Neuron (in vitro differentiated cells): ENCODE data around the gene XAGE2.
"Not testable (repeated sequence)": the region's sequence is repeated elsewhere in the genome, so short reads cannot be mapped to it uniquely, and the experiment has no call there.

Experiments
- H2AFZ ChIP-seq: one replicate; pipeline ENCODE4 v1.6.1; 2013; ENCODE audit warnings: low read depth, mild to moderate bottlenecking, inconsistent platforms, low read length, moderate library complexity
- H3K27me3 ChIP-seq: one replicate; pipeline ENCODE4 v1.6.1; 2013; ENCODE audit warnings: low read length; ENCODE audit not compliant: insufficient read depth
- H3K36me3 ChIP-seq: one replicate; pipeline ENCODE4 v1.6.1; 2013; ENCODE audit warnings: low read length; ENCODE audit not compliant: insufficient read depth
- H3K4me1 ChIP-seq: one replicate; pipeline ENCODE4 v1.6.1; 2013; ENCODE audit warnings: low read length; ENCODE audit not compliant: insufficient read depth
- H3K4me3 ChIP-seq: 2 replicates; pipeline ENCODE4 v1.5.1; 2013; ENCODE audit warnings: mild to moderate bottlenecking, low read length, moderate library complexity
- H3K9me3 ChIP-seq: one replicate; pipeline ENCODE4 v1.6.1; 2013; ENCODE audit warnings: low read length

The XAGE2 gene

GRCh38 chrX:52368368-52369055, at the start of gene XAGE2:
Gene XAGE2 (plus strand): TSS chrX:52369021. CDS start chrX:52370015, 994 bp downstream.
- Histone ChIP-seq H3K4me3 (no peak within 1 kb of the TSS), H3K27me3 (peaks cover 4% of the 10 kb centered on the region), H3K9me3 (no peaks in the 10 kb centered on the region), H3K36me3 (no peaks in the 10 kb centered on the region), H3K4me1 (no peaks in the 10 kb centered on the region), H2AFZ (no peak within 1 kb of the TSS)

- H2AFZ ChIP-seq = no peak overlapping the region
- H3K36me3 ChIP-seq = no peaks in the 10 kb centered on the region
- peaks cover 6% of the 10 kb centered on the region for H3K27me3 ChIP-seq
- no peaks in the 10 kb centered on the region for H3K4me1 ChIP-seq
- no peak overlapping the region for H3K4me3 ChIP-seq
- no peaks in the 10 kb centered on the region for H3K9me3 ChIP-seq
These were observed 31.4 kb upstream of the XAGE2 start for GRCh38 chrX:52337410-52337809.

GRCh38 chrX:52341493-52341892, 27.3 kb upstream of the XAGE2 start:
- Histone ChIP-seq H3K4me3 (no peak overlapping the region), H3K9me3 (no peaks in the 10 kb centered on the region), H3K4me1 (no peaks in the 10 kb centered on the region), H3K36me3 (no peaks in the 10 kb centered on the region), H2AFZ (no peak overlapping the region), H3K27me3 (peaks cover 6% of the 10 kb centered on the region)

- not testable (repeated sequence) for H2AFZ ChIP-seq, H3K36me3 ChIP-seq, H3K9me3 ChIP-seq, H3K27me3 ChIP-seq, H3K4me3 ChIP-seq, H3K4me1 ChIP-seq
These were observed 25.7 kb upstream of the XAGE2 start for GRCh38 chrX:52343131-52343530.

- not testable (repeated sequence) for H3K4me1 ChIP-seq, H3K27me3 ChIP-seq, H3K9me3 ChIP-seq
These were observed 23.4 kb upstream of the XAGE2 start for GRCh38 chrX:52345402-52345801.

GRCh38 chrX:52346174-52347165, 22.4 kb upstream of the XAGE2 start:
- H3K4me3 ChIP-seq = no peak overlapping the region
- H2AFZ ChIP-seq = no peak overlapping the region
- no peaks in the 10 kb centered on the region for H3K4me1 ChIP-seq
- no peaks in the 10 kb centered on the region for H3K9me3 ChIP-seq
- no peaks in the 10 kb centered on the region for H3K36me3 ChIP-seq
- H3K27me3 ChIP-seq = peaks cover 2% of the 10 kb centered on the region

More at GRCh38 chrX:52345402-52345801, 23.4 kb upstream of the XAGE2 start:
- not testable (repeated sequence) for H2AFZ ChIP-seq, H3K36me3 ChIP-seq, H3K4me3 ChIP-seq

- H2AFZ ChIP-seq = no peak overlapping the region
- H3K9me3 ChIP-seq = no peaks in the 10 kb centered on the region
- no peaks in the 10 kb centered on the region for H3K36me3 ChIP-seq
- no peaks in the 10 kb centered on the region for H3K4me1 ChIP-seq
- no peaks in the 10 kb centered on the region for H3K27me3 ChIP-seq
- no peak overlapping the region for H3K4me3 ChIP-seq
These were observed 19.1 kb upstream of the XAGE2 start for GRCh38 chrX:52349681-52350080.

GRCh38 chrX:52352551-52352950, 16.3 kb upstream of the XAGE2 start:
- Histone ChIP-seq H3K4me1 (no peaks in the 10 kb centered on the region), H3K27me3 (no peaks in the 10 kb centered on the region)

GRCh38 chrX:52353838-52354237, 15.0 kb upstream of the XAGE2 start:
- Histone ChIP-seq H3K4me3 (no peak overlapping the region), H3K4me1 (no peaks in the 10 kb centered on the region), H3K36me3 (no peaks in the 10 kb centered on the region), H3K27me3 (peaks cover 2% of the 10 kb centered on the region), H3K9me3 (no peaks in the 10 kb centered on the region), H2AFZ (no peak overlapping the region)

More at GRCh38 chrX:52352551-52352950, 16.3 kb upstream of the XAGE2 start:
- Histone ChIP-seq H2AFZ (no peak overlapping the region), H3K9me3 (no peaks in the 10 kb centered on the region), H3K36me3 (no peaks in the 10 kb centered on the region), H3K4me3 (no peak overlapping the region)

GRCh38 chrX:52355108-52355507, 13.7 kb upstream of the XAGE2 start:
- Histone ChIP-seq H3K36me3 (no peaks in the 10 kb centered on the region), H3K9me3 (no peaks in the 10 kb centered on the region), H3K4me3 (no peak overlapping the region), H3K27me3 (peaks cover 6% of the 10 kb centered on the region), H3K4me1 (no peaks in the 10 kb centered on the region), H2AFZ (no peak overlapping the region)

- Histone ChIP-seq H3K36me3 (no peaks in the 10 kb centered on the region), H3K9me3 (no peaks in the 10 kb centered on the region), H3K4me1 (no peaks in the 10 kb centered on the region), H3K4me3 (no peak overlapping the region), H2AFZ (no peak overlapping the region), H3K27me3 (peaks cover 6% of the 10 kb centered on the region)
These were observed 9.1 kb upstream of the XAGE2 start for GRCh38 chrX:52359614-52360232.

- Histone ChIP-seq H3K4me3 (no peak overlapping the region), H3K27me3 (peaks cover 6% of the 10 kb centered on the region), H2AFZ (no peak overlapping the region), H3K9me3 (no peaks in the 10 kb centered on the region), H3K4me1 (no peaks in the 10 kb centered on the region), H3K36me3 (no peaks in the 10 kb centered on the region)
These were observed 6.9 kb upstream of the XAGE2 start for GRCh38 chrX:52361941-52362340.
